Raji (cell line): Measurements from ENCODE around the gene CPNE9.

ENCODE experiments used
- POLR2A ChIP-seq: IDR thresholded peaks from 2 replicates; pipeline ENCODE4 v1.6.1; 2011; ENCODE audit warnings: low read depth, low read length, control low read depth; ENCODE audit not compliant: insufficient read depth

CPNE9 gene

DNA sequence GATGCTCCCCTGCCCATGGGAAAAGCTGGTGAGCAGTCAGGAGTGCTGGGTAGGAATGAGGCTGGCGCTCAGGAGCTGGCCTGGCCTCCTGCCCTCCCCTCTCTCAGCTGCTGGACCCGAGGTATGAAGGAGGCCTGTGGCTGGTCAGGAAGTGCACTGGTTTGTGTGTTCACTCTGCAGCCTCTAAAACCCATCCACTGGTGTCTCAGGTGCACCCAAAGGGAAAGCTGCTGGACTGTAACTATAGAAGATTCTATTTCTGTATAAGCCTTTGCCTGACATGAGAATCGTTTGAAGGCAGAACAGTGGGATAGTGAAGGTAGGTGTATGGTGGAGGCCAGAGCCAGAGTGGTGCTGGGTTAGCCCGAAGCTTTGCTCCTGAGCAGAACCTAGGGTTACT, 5.7 kb upstream of the CPNE9 start:
- no peak for TF ChIP-seq POLR2A

DNA sequence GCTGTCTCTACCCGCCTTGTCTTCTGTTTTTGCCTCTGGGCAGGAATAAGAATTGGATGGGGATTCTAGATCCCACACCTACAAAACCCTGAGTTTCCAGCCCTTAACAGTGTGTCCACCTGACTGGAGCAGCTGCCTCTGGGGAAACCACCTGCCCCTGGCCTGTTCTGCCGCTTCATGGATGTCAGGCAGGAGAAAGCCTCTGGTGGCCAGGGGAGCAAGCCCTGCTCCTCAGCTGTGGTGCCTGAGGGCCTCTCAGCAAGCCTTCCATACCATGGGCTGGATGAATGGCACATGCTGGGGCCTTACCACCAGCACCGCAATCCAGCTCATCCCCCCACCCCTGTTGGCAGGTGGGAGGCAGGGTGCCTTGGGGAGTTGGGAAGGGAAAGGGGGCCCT, 5.3 kb upstream of the CPNE9 start:
- TF ChIP-seq POLR2A = no peak

- TF ChIP-seq POLR2A = no peak
Observed at GRCh38 chr3:9700536-9700935, 3.1 kb upstream of the CPNE9 start.

DNA sequence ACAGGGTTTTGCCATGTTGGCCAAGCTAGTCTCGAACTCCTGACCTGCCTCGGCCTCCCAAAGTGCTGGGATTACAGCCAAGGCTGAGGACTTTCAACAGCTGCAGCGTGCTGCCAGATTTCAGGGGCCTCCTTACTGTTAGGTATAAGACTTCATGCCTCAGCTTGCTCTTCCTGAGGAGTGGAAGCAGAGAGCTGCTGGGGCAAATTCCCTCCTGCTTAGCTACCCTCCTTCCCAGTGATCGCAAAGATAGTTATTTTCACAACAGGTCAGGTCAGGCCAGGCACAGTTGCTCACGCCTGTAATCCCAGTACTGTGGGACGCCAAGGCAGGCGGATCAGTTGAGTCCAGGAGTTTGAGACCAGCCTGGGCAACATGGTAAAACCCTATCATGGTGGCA, 2.6 kb upstream of the CPNE9 start:
- no peak for TF ChIP-seq POLR2A

DNA sequence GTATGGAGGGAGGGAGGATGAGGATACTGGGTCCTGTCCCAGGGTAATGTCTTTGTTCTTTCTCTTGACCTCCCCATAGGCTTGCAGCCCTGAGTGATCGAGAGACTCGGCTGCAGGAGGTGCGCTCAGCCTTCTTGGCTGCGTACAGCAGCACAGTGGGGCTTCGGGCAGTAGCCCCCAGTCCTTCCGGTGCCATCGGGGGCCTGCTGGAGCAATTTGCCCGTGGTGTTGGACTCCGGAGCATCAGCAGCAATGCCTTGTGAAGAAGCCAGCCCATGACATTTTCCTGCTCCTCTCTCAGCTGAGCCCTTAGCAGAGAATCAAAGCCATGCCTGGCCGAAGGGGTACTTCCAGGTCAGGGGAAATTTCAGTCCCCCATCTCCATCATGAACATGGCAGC, 1.9 kb upstream of the CPNE9 start:
- TF ChIP-seq POLR2A = no peak

DNA sequence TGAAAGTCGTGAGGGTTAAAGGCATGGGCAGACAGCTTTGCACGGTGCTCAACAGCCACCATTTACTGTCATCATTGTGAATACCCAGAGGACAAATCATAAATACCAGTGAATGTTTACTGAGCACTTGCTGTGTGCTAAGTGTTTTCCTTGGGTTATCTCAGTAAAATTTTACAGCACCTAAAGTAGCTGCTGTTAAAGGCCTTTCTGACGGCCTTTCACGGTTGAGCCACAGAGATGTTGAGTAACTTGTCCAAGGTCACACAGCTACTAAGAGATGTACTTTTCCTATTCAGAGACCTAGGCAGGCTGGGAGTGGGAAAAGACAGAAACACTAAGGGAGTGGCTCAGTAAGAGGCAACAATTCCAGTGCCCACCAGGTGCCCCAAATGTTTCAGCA, 393 bp upstream of the CPNE9 start:
- TF ChIP-seq POLR2A = no peak

- TF ChIP-seq POLR2A = no peak
Observed at GRCh38 chr3:9704347-9705322, 1.0 kb downstream of the CPNE9 start.

DNA sequence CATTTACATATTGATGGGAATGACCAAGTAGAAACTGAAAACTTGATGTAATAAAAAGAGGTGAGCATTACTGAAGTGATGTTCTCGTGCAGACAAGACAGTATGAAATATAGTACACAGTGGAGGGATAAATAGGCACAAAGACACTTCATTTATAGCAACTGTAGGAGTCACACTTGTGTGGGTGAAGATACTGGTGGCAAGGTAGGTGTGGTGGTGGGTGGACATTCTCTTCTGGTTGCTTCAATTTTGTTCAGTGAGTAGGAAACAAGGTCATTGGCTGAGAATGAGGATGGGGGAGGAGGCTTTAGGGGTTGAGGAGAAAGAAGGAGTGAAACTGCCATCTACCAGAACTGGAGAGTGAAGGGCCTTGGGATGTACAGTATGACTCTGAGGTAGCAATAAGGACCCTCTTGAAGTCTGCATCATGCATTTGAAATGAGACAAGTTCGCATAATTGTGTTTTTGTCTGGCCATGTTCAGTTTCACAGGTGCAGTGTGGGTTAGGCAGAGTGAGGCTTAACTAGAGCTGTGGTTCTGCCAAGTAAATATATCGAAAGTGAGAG, 6.6 kb downstream of the CPNE9 start:
- TF ChIP-seq POLR2A = no peak

DNA sequence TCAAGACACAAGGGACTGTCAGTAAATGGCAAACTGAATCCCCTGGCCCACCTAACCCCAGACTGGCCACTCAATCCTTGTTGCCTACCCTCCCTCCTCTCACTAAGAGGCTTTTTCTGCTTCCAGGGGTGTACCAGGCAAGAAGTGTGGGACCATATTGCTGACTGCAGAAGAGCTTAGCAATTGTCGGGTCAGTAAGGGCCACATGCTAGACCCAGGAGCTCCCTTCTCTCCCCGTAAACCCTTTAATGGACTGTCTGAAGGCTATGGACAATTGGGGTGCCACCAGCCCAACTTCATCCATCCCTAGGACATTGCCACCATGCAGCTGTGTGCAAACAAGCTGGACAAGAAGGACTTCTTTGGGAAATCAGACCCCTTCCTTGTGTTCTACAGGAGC, 8.8 kb downstream of the CPNE9 start:
- TF ChIP-seq POLR2A = no peak

DNA sequence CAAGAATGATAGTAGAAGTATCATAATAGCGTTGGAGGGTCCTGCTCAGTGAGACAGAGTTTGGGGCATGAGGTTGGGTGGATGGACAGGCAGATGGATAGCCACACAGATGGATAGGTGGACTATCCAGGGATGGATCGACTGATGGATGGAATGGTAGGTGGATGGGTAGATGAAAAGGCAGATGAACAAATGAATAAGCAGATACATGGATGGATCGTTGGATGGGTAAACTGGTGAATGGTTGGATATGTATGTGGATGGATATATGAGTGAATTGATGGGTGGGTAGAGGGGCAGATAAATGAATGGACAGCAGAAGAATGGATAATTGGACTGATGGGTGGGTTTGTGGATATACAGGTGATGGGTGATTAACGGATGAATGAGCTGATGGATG, 9.5 kb downstream of the CPNE9 start:
- TF ChIP-seq POLR2A = no peak

- no peak for TF ChIP-seq POLR2A
Observed at GRCh38 chr3:9715136-9715535, 11.5 kb downstream of the CPNE9 start.

- no peak for TF ChIP-seq POLR2A
Observed at GRCh38 chr3:9715764-9716437, 12.3 kb downstream of the CPNE9 start.

- TF ChIP-seq POLR2A = no peak
Observed at GRCh38 chr3:9716801-9717555, 13.3 kb downstream of the CPNE9 start.

- TF ChIP-seq POLR2A = no peak
Observed at GRCh38 chr3:9717563-9717962, 13.9 kb downstream of the CPNE9 start.

- no peak for TF ChIP-seq POLR2A
Observed at GRCh38 chr3:9718118-9718517, 14.5 kb downstream of the CPNE9 start.
